Epidermal melanocyte (primary cell): ENCODE measurements around the gene LRBA.
"Not testable (repeated sequence)": the region's sequence is repeated elsewhere in the genome, so short reads cannot be mapped to it uniquely, and the experiment has no call there.

Experiments
- DNase-seq: peaks from one replicate; pipeline ENCODE4 v3.0.0; 2011; ENCODE audit warnings: low spot score; ENCODE audit not compliant: insufficient read length

LRBA gene

GRCh38 chr4:150570862-150571261 lies 444.2 kb downstream of the LRBA start:
- DNase-seq = no peak

- no peak for DNase-seq
Measured at GRCh38 chr4:150569998-150570535, 445.0 kb downstream of the LRBA start.

- DNase-seq = no peak
Measured at GRCh38 chr4:150569384-150569987, 445.6 kb downstream of the LRBA start.

- no peak for DNase-seq
Measured at GRCh38 chr4:150567070-150567469, 448.0 kb downstream of the LRBA start.

GRCh38 chr4:150564967-150565366 lies 450.1 kb downstream of the LRBA start:
- DNase-seq = not testable (repeated sequence)

GRCh38 chr4:150562751-150563150 lies 452.3 kb downstream of the LRBA start:
- no peak for DNase-seq

- DNase-seq = no peak
Measured at GRCh38 chr4:150562250-150562649, 452.8 kb downstream of the LRBA start.

GRCh38 chr4:150561143-150561737 lies 453.8 kb downstream of the LRBA start:
- DNase-seq = no peak

GRCh38 chr4:150557811-150558210 lies 457.3 kb downstream of the LRBA start:
- DNase-seq = not testable (repeated sequence)

GRCh38 chr4:150547154-150547838 lies 467.8 kb downstream of the LRBA start:
- DNase-seq = no peak

GRCh38 chr4:150546286-150546685 lies 468.8 kb downstream of the LRBA start:
- no peak for DNase-seq

- DNase-seq = no peak
Measured at GRCh38 chr4:150543042-150543441, 472.0 kb downstream of the LRBA start.

- no peak for DNase-seq
Measured at GRCh38 chr4:150541681-150542080, 473.4 kb downstream of the LRBA start.

- no peak for DNase-seq
Measured at GRCh38 chr4:150540959-150541360, 474.1 kb downstream of the LRBA start.

GRCh38 chr4:150540536-150540935 lies 474.5 kb downstream of the LRBA start:
- no peak for DNase-seq

GRCh38 chr4:150537911-150538310 lies 477.2 kb downstream of the LRBA start:
- not testable (repeated sequence) for DNase-seq

- no peak for DNase-seq
Measured at GRCh38 chr4:150534818-150535217, 480.3 kb downstream of the LRBA start.

GRCh38 chr4:150533673-150534072 lies 481.4 kb downstream of the LRBA start:
- no peak for DNase-seq

GRCh38 chr4:150525321-150525868 lies 489.7 kb downstream of the LRBA start:
- DNase-seq = no peak

- DNase-seq = no peak
Measured at GRCh38 chr4:150518559-150518958, 496.5 kb downstream of the LRBA start.

- no peak for DNase-seq
Measured at GRCh38 chr4:150515135-150515534, 499.9 kb downstream of the LRBA start.

GRCh38 chr4:150514709-150515108 lies 500.4 kb downstream of the LRBA start:
- no peak for DNase-seq
